ENCODE measurements around the gene CCDC194.

Gene CCDC194

DNA sequence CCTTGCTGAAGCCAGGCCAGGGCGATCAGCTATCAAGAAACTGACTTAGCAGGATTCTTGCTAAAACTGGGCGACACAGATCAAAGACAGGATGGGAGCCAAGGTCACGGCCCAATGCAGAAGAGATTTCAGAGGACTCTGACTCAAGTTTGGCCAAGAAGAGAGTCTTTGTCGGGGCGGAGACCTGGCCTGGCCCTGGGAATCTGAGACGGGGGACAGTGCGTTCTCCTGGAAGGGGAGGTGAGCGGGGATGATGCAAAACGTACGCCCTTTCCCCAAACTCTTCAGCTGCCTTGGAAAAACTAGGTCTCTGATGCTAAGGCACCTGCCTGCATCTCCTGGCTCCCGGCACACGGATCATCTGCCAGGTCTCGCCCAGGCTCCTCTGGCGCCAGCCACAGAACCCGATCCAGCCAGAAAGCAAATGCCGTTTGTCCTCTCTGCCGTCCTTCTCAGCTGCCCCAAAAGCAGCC lies 35.7 kb upstream of the CCDC194 start:
- no peaks in the 10 kb centered on the region for H3K36me3 ChIP-seq (ENCODE audit: insufficient read depth, low read length)
- H3K27me3 ChIP-seq (ENCODE audit: insufficient read depth, low read length, poor library complexity) = no peaks in the 10 kb centered on the region
- H3K9me3 ChIP-seq (ENCODE audit: insufficient read depth, low read length, severe bottlenecking) = no peaks in the 10 kb centered on the region
- H3K4me3 ChIP-seq (ENCODE audit: low read depth in 1 of 2, low read length in 2 of 2) = no peak overlapping the region
- DNase-seq (no peak), ATAC-seq (ENCODE audit: insufficient read depth, low read depth) (no peak)
- no peak overlapping the region for H3K9ac ChIP-seq (ENCODE audit: low read depth, low read length)
- TF ChIP-seq, protein P1, sequence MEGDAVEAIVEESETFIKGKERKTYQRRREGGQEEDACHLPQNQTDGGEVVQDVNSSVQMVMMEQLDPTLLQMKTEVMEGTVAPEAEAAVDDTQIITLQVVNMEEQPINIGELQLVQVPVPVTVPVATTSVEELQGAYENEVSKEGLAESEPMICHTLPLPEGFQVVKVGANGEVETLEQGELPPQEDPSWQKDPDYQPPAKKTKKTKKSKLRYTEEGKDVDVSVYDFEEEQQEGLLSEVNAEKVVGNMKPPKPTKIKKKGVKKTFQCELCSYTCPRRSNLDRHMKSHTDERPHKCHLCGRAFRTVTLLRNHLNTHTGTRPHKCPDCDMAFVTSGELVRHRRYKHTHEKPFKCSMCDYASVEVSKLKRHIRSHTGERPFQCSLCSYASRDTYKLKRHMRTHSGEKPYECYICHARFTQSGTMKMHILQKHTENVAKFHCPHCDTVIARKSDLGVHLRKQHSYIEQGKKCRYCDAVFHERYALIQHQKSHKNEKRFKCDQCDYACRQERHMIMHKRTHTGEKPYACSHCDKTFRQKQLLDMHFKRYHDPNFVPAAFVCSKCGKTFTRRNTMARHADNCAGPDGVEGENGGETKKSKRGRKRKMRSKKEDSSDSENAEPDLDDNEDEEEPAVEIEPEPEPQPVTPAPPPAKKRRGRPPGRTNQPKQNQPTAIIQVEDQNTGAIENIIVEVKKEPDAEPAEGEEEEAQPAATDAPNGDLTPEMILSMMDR (IDR thresholded peaks at IDR 0.05; ENCODE audit: borderline replicate concordance, extremely low read depth, low read length, poor library complexity, severe bottlenecking) = no peak
- TF ChIP-seq EZH2 (IDR thresholded peaks at IDR 0.05; ENCODE audit: borderline replicate concordance, low read depth, low read length, severe bottlenecking) = no peak
- no peak overlapping the region for H3K4me2 ChIP-seq (ENCODE audit: insufficient read depth, low read length)
- H3K4me1 ChIP-seq (ENCODE audit: insufficient read depth, low read length) = no peaks in the 10 kb centered on the region
- no peaks in the 10 kb centered on the region for H3K79me2 ChIP-seq (ENCODE audit: insufficient read depth, low read length)
- no peaks in the 10 kb centered on the region for H4K20me1 ChIP-seq (ENCODE audit: insufficient read depth, low read length)
- H2AFZ ChIP-seq (ENCODE audit: low read depth, low read length) = no peak overlapping the region
- no peak overlapping the region for H3K27ac ChIP-seq (ENCODE audit: low read length)

DNA sequence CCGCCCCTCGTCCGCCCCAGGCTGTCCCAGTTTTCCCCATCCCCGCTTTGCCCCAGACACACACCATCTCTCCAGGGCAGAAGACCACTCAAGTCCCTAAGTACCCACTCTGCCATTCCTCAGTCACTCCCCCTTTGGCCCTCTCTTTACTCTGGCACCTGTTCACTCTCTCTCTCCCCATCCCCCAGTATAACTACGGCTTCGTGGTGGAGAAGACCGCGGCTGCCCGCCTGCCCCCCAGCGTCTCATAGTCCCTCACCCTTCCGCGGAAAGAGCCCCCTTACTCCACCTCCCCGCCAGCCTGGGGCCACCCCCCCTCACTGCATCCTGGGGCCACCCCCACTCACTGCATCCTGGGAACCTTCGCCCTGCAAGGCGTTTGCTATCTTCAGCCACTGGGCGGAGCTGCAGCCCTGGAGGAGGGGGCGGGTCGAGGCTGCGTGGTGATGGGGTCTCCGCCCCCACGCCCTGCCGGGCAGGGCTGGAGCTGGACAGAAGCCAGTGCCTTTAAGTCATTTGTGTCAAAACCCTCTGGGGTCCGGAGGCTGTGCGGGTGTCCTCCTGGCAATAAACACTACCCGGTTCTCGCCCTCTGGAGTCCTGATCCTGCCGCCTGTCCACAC lies 30.9 kb upstream of the CCDC194 start:
- peak; percentile 29; the same call in 1 of the 3 replicates for ATAC-seq (ENCODE audit: insufficient read depth, low read depth)
- Histone ChIP-seq H3K27me3 (ENCODE audit: insufficient read depth, low read length, poor library complexity) (no peaks in the 10 kb centered on the region), H2AFZ (ENCODE audit: low read depth, low read length) (no peak overlapping the region), H3K36me3 (ENCODE audit: insufficient read depth, low read length) (peaks cover 14% of the 10 kb centered on the region), H3K27ac (ENCODE audit: low read length) (no peak overlapping the region), H3K9me3 (ENCODE audit: insufficient read depth, low read length, severe bottlenecking) (no peaks in the 10 kb centered on the region), H3K9ac (ENCODE audit: low read depth, low read length) (no peak overlapping the region), H3K79me2 (ENCODE audit: insufficient read depth, low read length) (peaks cover 10% of the 10 kb centered on the region), H3K4me3 (ENCODE audit: low read depth in 1 of 2, low read length in 2 of 2) (no peak overlapping the region), H3K4me1 (ENCODE audit: insufficient read depth, low read length) (peaks cover 11% of the 10 kb centered on the region), H3K4me2 (ENCODE audit: insufficient read depth, low read length) (no peak overlapping the region), H4K20me1 (ENCODE audit: insufficient read depth, low read length) (no peaks in the 10 kb centered on the region)
- DNase-seq = peak; percentile 41
- TF ChIP-seq, protein P1 (IDR thresholded peaks at IDR 0.05; ENCODE audit: borderline replicate concordance, extremely low read depth, low read length, poor library complexity, severe bottlenecking) = peak; percentile 47
- no peak for TF ChIP-seq EZH2 (IDR thresholded peaks at IDR 0.05; ENCODE audit: borderline replicate concordance, low read depth, low read length, severe bottlenecking)

DNA sequence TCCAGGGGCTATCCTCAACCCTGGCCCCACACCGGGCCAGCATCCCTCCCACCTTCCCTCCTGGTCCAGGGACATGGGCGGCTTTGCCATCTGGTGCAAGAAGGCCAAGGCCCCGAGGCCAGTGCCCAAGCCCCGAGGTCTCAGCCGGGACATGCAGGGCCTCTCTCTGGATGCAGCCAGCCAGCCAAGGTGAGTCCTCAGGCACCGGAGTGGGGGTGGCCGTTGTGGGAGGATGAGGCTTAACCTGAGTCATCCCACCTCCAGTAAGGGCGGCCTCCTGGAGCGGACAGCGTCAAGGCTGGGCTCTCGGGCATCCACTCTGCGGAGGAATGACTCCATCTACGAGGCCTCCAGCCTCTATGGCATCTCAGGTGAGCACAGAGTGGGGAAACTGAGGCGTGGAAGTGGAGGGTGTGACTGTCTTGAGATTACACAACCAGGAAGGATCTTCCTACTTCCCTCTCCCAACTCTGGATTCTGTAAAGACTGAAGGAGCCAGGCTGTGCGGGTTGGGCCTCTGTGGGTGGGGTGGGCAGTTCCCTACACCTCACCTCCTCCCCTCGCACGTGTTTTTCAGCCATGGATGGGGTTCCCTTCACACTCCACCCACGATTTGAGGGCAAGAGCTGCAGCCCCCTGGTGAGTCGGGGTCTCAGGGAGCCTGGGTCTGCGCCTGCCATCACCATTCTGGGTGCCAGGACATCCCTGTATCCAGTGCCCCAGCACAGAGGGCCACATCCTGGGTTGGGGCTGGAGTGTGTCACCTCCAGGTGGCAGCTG lies 29.6 kb upstream of the CCDC194 start:
- H3K9me3 ChIP-seq (ENCODE audit: insufficient read depth, low read length, severe bottlenecking) = no peaks in the 10 kb centered on the region
- H3K27me3 ChIP-seq (ENCODE audit: insufficient read depth, low read length, poor library complexity) = no peaks in the 10 kb centered on the region
- H3K79me2 ChIP-seq (ENCODE audit: insufficient read depth, low read length) = peaks cover 15% of the 10 kb centered on the region
- no peak overlapping the region for H3K9ac ChIP-seq (ENCODE audit: low read depth, low read length)
- no peaks in the 10 kb centered on the region for H4K20me1 ChIP-seq (ENCODE audit: insufficient read depth, low read length)
- peaks cover 14% of the 10 kb centered on the region for H3K36me3 ChIP-seq (ENCODE audit: insufficient read depth, low read length)
- DNase-seq (no peak), ATAC-seq (ENCODE audit: insufficient read depth, low read depth) (no peak)
- no peak overlapping the region for H2AFZ ChIP-seq (ENCODE audit: low read depth, low read length)
- TF ChIP-seq, protein P1 (IDR thresholded peaks at IDR 0.05; ENCODE audit: borderline replicate concordance, extremely low read depth, low read length, poor library complexity, severe bottlenecking) = no peak
- no peak for TF ChIP-seq EZH2 (IDR thresholded peaks at IDR 0.05; ENCODE audit: borderline replicate concordance, low read depth, low read length, severe bottlenecking)
- peaks cover 18% of the 10 kb centered on the region for H3K4me1 ChIP-seq (ENCODE audit: insufficient read depth, low read length)
- H3K4me3 ChIP-seq (ENCODE audit: low read depth in 1 of 2, low read length in 2 of 2) = no peak overlapping the region
- no peak overlapping the region for H3K27ac ChIP-seq (ENCODE audit: low read length)
- H3K4me2 ChIP-seq (ENCODE audit: insufficient read depth, low read length) = no peak overlapping the region
